Hepatocyte (in vitro differentiated cells): ENCODE data around the gene ZFYVE28. TPM values are rescaled to one million over a fixed set of nuclear protein-coding genes. Genes with fewer than 3 reads are reported as not detected.

Experiments used
- DNase-seq: peaks from one replicate; pipeline ENCODE4 v3.0.0-alpha.2; 2016; ENCODE audit warnings: low spot score
- H2AFZ ChIP-seq: fragments of 200-600 bp; sonication (generic); 2 replicates; pipeline ENCODE4 v1.6.0; 2016; ENCODE audit warnings: antibody characterized with exemption, mild to moderate bottlenecking
- H3K27ac ChIP-seq: fragments of 200-600 bp; sonication (generic); 2 replicates; pipeline ENCODE4 v1.5.1; 2016; ENCODE audit warnings: mild to moderate bottlenecking
- H3K27me3 ChIP-seq: fragments of 200-600 bp; sonication (generic); 2 replicates; pipeline ENCODE4 v1.6.1; 2016
- H3K36me3 ChIP-seq: fragments of 200-600 bp; sonication (generic); replicated peaks from 2 replicates; pipeline ENCODE4 v1.5.1; 2016; ENCODE audit warnings: low read depth; ENCODE audit not compliant: insufficient read depth
- H3K4me1 ChIP-seq: fragments of 200-600 bp; sonication (generic); 2 replicates; pipeline ENCODE4 v1.5.1; 2016; ENCODE audit warnings: mild to moderate bottlenecking, moderate library complexity; ENCODE audit not compliant: insufficient read depth
- H3K4me2 ChIP-seq: fragments of 200-600 bp; sonication (generic); 2 replicates; pipeline ENCODE4 v1.6.0; 2016
- H3K4me3 ChIP-seq: fragments of 200-600 bp; sonication (generic); 2 replicates; pipeline ENCODE4 v1.5.1; 2016; ENCODE audit warnings: mild to moderate bottlenecking
- H3K79me2 ChIP-seq: fragments of 200-600 bp; sonication (generic); 2 replicates; pipeline ENCODE4 v1.6.0; 2017; ENCODE audit warnings: mild to moderate bottlenecking
- H3K9me2 ChIP-seq: fragments of 200-600 bp; sonication (generic); replicated peaks from 2 replicates; pipeline ENCODE4 v1.6.0; 2017; ENCODE audit warnings: mild to moderate bottlenecking; ENCODE audit not compliant: insufficient read depth
- H3K9me3 ChIP-seq: fragments of 200-600 bp; sonication (generic); 2 replicates; pipeline ENCODE4 v1.5.1; 2016; ENCODE audit warnings: low read depth, mild to moderate bottlenecking
- H4K20me1 ChIP-seq: fragments of 200-600 bp; sonication (generic); 2 replicates; pipeline ENCODE4 v1.6.0; 2016; ENCODE audit warnings: mild to moderate bottlenecking; ENCODE audit not compliant: insufficient read depth, poor library complexity, severe bottlenecking
- CTCF ChIP-seq: fragments of 200-600 bp; sonication (generic); IDR thresholded peaks from 2 replicates; pipeline ENCODE4 v1.5.1; 2016; ENCODE audit warnings: antibody characterized with exemption, mild to moderate bottlenecking; ENCODE audit not compliant: poor library complexity
- EZH2 ChIP-seq: fragments of 200-600 bp; sonication (generic); IDR thresholded peaks from 2 replicates; pipeline ENCODE4 v1.6.1; 2016; ENCODE audit warnings: antibody characterized with exemption, mild to moderate bottlenecking, borderline replicate concordance
- EZH2phosphoT487 ChIP-seq: fragments of 200-600 bp; sonication (generic); IDR thresholded peaks from one replicate; pipeline ENCODE4 v1.6.1; 2018; ENCODE audit warnings: antibody characterized with exemption, mild to moderate bottlenecking, low read depth, moderate library complexity; ENCODE audit not compliant: unreplicated experiment, severe bottlenecking
- WGBS: methylation state at CpG from one replicate; pipeline ENCODE4 v1.1.6; 2016; ENCODE audit warnings: low lambda C conversion rate; ENCODE audit errors: missing lambda C conversion rate; 5-methylcytosine and 5-hydroxymethylcytosine counted together
- polyA plus RNA-seq: library from polyadenylated mRNA; unstranded; fragments of >200 nt; fragmentation: Nextera tagmentation; extraction: Ambion mirVana; gene quantifications from 2 replicates; pipeline ENCODE4 v1.2.1, GENCODE V29; 2016
- total RNA-seq: library from RNA; depleted of rRNA; stranded (reverse); fragments of >200 nt; gene quantifications from 2 replicates; pipeline ENCODE4 v1.2.3, GENCODE V29; 2014

The ZFYVE28 gene
- total and polyA plus RNA-seq, 2 experiments from 2014 or later: 2.2 to 3.4 TPM

GRCh38 chr4:2443061-2443730 is 24.8 kb upstream of the ZFYVE28 start:
- no peaks in the 10 kb centered on the region for H4K20me1 ChIP-seq
- H3K4me1 ChIP-seq: no peaks in the 10 kb centered on the region
- no peaks in the 10 kb centered on the region for H3K9me2 ChIP-seq
- H3K4me2 ChIP-seq: no peak overlapping the region
- DNase-seq: no peak
- no peaks in the 10 kb centered on the region for H3K79me2 ChIP-seq
- WGBS: 92% methylated on average over 16 of the region's 20 CpGs
- no peaks in the 10 kb centered on the region for H3K36me3 ChIP-seq
- no peak overlapping the region for H2AFZ ChIP-seq
- no peaks in the 10 kb centered on the region for H3K9me3 ChIP-seq
- no peak overlapping the region for H3K4me3 ChIP-seq
- no peaks in the 10 kb centered on the region for H3K27me3 ChIP-seq
- TF ChIP-seq EZH2phosphoT487 (no peak), CTCF (no peak), EZH2 (no peak)
- no peak overlapping the region for H3K27ac ChIP-seq

GRCh38 chr4:2442175-2442993 is 23.9 kb upstream of the ZFYVE28 start:
- H3K9me3 ChIP-seq: no peaks in the 10 kb centered on the region
- no peaks in the 10 kb centered on the region for H4K20me1 ChIP-seq
- no peak overlapping the region for H3K27ac ChIP-seq
- no peaks in the 10 kb centered on the region for H3K27me3 ChIP-seq
- no peaks in the 10 kb centered on the region for H3K4me1 ChIP-seq
- no peak for DNase-seq
- no peak overlapping the region for H3K4me2 ChIP-seq
- H3K4me3 ChIP-seq: no peak overlapping the region
- H3K36me3 ChIP-seq: no peaks in the 10 kb centered on the region
- TF ChIP-seq EZH2phosphoT487 (no peak), CTCF (no peak), EZH2 (no peak)
- 88% methylated on average over 16 of the region's 20 CpGs for WGBS
- H3K9me2 ChIP-seq: no peaks in the 10 kb centered on the region
- H3K79me2 ChIP-seq: no peaks in the 10 kb centered on the region
- H2AFZ ChIP-seq: no peak overlapping the region

GRCh38 chr4:2441393-2442174 is 23.1 kb upstream of the ZFYVE28 start:
- DNase-seq: peak; percentile 70
- no peak overlapping the region for H3K4me3 ChIP-seq
- TF ChIP-seq EZH2 (no peak), CTCF (peak; percentile 63)
- H3K4me2 ChIP-seq: no peak overlapping the region
- H3K4me1 ChIP-seq: no peaks in the 10 kb centered on the region
- no peaks in the 10 kb centered on the region for H4K20me1 ChIP-seq
- H3K79me2 ChIP-seq: no peaks in the 10 kb centered on the region
- H3K27ac ChIP-seq: no peak overlapping the region
- no peaks in the 10 kb centered on the region for H3K27me3 ChIP-seq
- no peaks in the 10 kb centered on the region for H3K9me2 ChIP-seq
- H3K9me3 ChIP-seq: no peaks in the 10 kb centered on the region
- H2AFZ ChIP-seq: no peak overlapping the region
- H3K36me3 ChIP-seq: no peaks in the 10 kb centered on the region
- WGBS: 58% methylated on average over 13 of the region's 14 CpGs
